Measurements from ENCODE around the gene PVR. TPM values are rescaled to one million over a fixed set of nuclear protein-coding genes. Genes with fewer than 3 reads are reported as not detected.

PVR gene
- total and polyA plus RNA-seq, 9 of the 15 experiments (the other 6 are each of a cell fraction or from before 2014, with no cell fraction given): 0.89 to 14.5 (median 9.8) TPM

DNA sequence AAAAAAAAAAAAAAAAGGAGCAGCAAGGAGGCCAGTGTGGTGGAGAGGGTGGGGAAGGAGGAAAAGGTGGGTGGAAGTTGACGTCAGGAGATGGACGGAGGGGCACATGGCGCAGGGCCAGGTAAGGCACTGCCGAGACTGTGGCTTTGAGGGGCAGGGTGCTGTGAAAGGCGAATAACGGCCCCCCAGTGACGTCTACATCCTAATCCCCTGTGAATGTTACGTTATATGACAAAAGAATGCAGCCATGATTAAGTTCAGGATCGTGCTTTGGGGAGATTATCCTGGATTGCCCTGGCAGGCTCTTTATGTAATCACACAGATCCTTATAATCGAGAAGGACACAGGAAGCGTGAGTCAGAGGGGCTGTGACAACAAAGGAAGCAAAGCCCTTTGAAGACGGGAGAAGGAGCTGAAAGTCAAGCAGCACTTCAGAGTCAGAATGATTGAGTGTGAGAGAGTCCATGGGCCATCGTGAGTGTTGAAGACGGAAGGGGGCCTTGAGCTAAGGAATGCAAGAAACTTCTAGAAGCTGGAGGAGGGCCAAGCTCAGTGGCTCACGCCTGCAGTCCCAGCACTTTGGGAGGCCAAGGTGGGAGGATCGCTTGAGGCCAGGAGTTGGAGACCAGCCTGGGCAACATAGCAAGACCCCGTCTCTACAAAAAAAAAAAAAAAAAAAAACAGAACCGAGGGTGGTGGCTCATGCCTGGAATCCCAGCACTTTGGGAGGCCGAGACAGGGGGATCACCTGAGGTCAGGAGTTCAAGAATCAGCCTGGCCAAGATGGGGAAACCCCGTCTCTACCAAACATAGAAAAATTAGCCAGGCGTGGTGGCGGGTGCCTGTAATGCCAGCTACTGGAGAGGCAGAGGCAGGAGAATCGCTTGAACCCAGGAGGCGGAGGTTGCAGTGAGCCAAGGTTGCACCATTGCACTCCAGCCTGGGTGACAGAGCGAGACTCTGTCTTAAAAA, 41.5 kb downstream of the PVR start (continued):
- TF ChIP-seq, protein P1, sequence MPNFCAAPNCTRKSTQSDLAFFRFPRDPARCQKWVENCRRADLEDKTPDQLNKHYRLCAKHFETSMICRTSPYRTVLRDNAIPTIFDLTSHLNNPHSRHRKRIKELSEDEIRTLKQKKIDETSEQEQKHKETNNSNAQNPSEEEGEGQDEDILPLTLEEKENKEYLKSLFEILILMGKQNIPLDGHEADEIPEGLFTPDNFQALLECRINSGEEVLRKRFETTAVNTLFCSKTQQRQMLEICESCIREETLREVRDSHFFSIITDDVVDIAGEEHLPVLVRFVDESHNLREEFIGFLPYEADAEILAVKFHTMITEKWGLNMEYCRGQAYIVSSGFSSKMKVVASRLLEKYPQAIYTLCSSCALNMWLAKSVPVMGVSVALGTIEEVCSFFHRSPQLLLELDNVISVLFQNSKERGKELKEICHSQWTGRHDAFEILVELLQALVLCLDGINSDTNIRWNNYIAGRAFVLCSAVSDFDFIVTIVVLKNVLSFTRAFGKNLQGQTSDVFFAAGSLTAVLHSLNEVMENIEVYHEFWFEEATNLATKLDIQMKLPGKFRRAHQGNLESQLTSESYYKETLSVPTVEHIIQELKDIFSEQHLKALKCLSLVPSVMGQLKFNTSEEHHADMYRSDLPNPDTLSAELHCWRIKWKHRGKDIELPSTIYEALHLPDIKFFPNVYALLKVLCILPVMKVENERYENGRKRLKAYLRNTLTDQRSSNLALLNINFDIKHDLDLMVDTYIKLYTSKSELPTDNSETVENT (CRISPR knock-in tag; IDR thresholded peaks at IDR 0.05): no peak
- TF ChIP-seq ARNT (IDR thresholded peaks at IDR 0.05): no peak
- no peak for TF ChIP-seq SMARCC2 (IDR thresholded peaks at IDR 0.05; ENCODE audit: low read depth)
- no peak for TF ChIP-seq COPS2 (conservative IDR thresholded peaks at IDR 0.05)
- no peak for TF ChIP-seq ZNF444 (CRISPR knock-in tag; IDR thresholded peaks at IDR 0.05)
- no peak for TF ChIP-seq KDM5B (IDR thresholded peaks at IDR 0.05; ENCODE audit: insufficient replicate concordance, low read depth, low read length)
- TF ChIP-seq MTA2 (IDR thresholded peaks at IDR 0.05; ENCODE audit: low read depth): no peak
- no peak for TF ChIP-seq GABPB1 (CRISPR knock-in tag; IDR thresholded peaks at IDR 0.05)
- TF ChIP-seq ZNF77 (CRISPR knock-in tag; IDR thresholded peaks at IDR 0.05): no peak
- no peak for TF ChIP-seq ZNF24 (IDR thresholded peaks at IDR 0.05)
- TF ChIP-seq ZNF124 (CRISPR knock-in tag; IDR thresholded peaks at IDR 0.05): no peak
- TF ChIP-seq FUS (optimal IDR thresholded peaks at IDR 0.05; ENCODE audit: low read depth, low read length): no peak
- TF ChIP-seq, protein P2, sequence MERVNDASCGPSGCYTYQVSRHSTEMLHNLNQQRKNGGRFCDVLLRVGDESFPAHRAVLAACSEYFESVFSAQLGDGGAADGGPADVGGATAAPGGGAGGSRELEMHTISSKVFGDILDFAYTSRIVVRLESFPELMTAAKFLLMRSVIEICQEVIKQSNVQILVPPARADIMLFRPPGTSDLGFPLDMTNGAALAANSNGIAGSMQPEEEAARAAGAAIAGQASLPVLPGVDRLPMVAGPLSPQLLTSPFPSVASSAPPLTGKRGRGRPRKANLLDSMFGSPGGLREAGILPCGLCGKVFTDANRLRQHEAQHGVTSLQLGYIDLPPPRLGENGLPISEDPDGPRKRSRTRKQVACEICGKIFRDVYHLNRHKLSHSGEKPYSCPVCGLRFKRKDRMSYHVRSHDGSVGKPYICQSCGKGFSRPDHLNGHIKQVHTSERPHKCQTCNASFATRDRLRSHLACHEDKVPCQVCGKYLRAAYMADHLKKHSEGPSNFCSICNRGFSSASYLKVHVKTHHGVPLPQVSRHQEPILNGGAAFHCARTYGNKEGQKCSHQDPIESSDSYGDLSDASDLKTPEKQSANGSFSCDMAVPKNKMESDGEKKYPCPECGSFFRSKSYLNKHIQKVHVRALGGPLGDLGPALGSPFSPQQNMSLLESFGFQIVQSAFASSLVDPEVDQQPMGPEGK (CRISPR knock-in tag; IDR thresholded peaks at IDR 0.05; ENCODE audit: borderline replicate concordance): no peak
- no peak for TF ChIP-seq NUFIP1 (IDR thresholded peaks at IDR 0.05; ENCODE audit: partially characterized antibody)
- no peak for TF ChIP-seq NR3C1 (CRISPR knock-in tag; IDR thresholded peaks at IDR 0.05)
- TF ChIP-seq, protein P3, sequence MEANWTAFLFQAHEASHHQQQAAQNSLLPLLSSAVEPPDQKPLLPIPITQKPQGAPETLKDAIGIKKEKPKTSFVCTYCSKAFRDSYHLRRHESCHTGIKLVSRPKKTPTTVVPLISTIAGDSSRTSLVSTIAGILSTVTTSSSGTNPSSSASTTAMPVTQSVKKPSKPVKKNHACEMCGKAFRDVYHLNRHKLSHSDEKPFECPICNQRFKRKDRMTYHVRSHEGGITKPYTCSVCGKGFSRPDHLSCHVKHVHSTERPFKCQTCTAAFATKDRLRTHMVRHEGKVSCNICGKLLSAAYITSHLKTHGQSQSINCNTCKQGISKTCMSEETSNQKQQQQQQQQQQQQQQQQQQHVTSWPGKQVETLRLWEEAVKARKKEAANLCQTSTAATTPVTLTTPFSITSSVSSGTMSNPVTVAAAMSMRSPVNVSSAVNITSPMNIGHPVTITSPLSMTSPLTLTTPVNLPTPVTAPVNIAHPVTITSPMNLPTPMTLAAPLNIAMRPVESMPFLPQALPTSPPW (CRISPR knock-in tag; IDR thresholded peaks at IDR 0.05): no peak
- TF ChIP-seq HDAC3 (IDR thresholded peaks at IDR 0.05; ENCODE audit: borderline replicate concordance, partially characterized antibody): no peak
- TF ChIP-seq ZNF143 (CRISPR knock-in tag; IDR thresholded peaks at IDR 0.05): no peak
- TF ChIP-seq ZNF717 (CRISPR knock-in tag; IDR thresholded peaks at IDR 0.05): no peak
- TF ChIP-seq STAT5B (CRISPR knock-in tag; IDR thresholded peaks at IDR 0.05): no peak
- no peak for TF ChIP-seq HLTF (IDR thresholded peaks at IDR 0.05)
- no peak for TF ChIP-seq RHOXF2B (CRISPR knock-in tag; conservative IDR thresholded peaks at IDR 0.05)
- TF ChIP-seq TOE1 (IDR thresholded peaks at IDR 0.05; ENCODE audit: borderline replicate concordance): no peak
- no peak for TF ChIP-seq TOE1 (CRISPR knock-in tag; IDR thresholded peaks at IDR 0.05; ENCODE audit: borderline replicate concordance, low read depth)
- no peak for TF ChIP-seq ZNF778 (CRISPR knock-in tag; IDR thresholded peaks at IDR 0.05)
- TF ChIP-seq CSDE1 (IDR thresholded peaks at IDR 0.05): no peak
